Posterior cingulate gyrus (tissue), 11 donors: ENCODE results near the gene OSBPL3.

Source experiments
- DNase-seq, 10 donors: peaks; one replicate each; pipeline versions ENCODE4 v3.0.0 to v3.0.0-alpha.2; 2020 to 2021; ENCODE audit warnings: mixed read lengths in 3 of 10
- intact Hi-C: fragments of 100-400 bp; cut with DNase I; formaldehyde crosslinking; loops from one replicate; pipeline ENCODE4 v1.15.1; 2023

Gene OSBPL3

DNA sequence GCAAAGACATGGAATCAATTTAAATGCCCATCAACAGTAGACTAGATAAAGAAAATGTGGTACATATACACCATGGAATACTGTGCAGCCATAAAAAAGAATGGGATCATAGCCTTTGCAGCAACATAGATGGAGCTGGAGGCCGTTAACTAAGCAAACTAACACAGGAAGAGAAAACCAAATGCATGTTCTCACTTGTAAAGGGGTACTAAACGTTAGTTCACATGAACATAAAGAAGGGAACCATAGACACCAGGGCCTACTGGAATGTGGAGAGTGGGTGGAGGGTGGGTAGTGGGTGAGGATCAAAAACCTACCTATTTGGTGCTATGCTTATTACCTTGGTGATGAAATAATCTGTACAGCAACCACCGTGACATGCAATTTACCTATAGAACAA, 144.3 kb downstream of the OSBPL3 start:
- no peak for DNase-seq
- intact Hi-C loops = no loop called here

DNA sequence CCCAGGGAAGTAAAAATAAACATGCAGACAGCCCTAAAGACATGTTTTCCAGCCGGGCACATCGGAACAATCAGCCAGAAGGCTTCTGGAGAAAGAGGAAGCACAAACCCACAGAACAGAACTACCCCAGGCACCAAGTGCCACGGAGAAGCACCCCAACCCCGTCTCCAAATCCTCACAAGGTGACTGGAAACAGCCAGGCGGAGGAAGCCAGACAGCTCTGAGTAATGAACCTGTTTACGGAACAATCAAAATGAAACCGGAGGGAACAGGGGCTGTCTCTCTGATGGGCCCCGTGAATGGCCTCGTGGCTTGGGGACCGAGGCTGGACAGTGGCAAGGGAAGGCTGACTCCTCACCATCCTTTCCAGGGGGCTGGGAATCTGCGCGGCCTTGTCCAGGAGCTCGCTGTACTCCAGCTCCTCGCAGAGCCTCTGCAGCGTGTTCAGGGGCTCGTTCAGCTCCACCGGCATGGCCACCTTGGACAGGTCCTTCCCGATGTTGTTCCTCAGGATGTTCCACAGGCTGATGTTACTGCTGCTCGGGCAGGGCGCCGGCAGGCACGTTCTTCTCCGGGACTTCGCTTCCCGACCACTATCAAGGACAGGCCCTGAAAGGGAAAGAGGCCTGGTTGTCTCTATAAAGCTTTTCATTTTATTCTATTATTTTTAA, 145.7 kb downstream of the OSBPL3 start:
- DNase-seq = peak in 4 of 10 donors; percentile 31 to 86 (median 54)
- intact Hi-C loops = no loop called here

DNA sequence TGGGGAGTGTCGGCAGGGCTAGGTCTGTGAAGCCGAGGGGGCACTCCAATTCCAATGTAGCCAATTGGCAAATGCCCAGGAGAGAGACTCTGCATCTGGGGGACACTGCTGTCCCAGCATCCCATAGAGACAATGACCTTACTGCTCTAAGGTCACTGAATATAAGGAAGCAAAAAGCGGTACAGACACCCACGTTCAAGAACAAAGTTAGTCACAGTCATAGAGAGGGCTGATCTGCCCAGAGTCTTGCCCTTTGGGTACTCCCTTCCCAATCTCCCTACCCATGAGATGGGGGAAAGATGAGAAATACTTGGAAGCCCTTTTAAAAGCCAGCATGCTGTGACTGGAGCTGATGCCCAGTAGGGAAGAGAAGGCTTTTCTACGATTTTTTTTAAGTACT, 146.4 kb downstream of the OSBPL3 start:
- intact Hi-C loops = no loop called here

DNA sequence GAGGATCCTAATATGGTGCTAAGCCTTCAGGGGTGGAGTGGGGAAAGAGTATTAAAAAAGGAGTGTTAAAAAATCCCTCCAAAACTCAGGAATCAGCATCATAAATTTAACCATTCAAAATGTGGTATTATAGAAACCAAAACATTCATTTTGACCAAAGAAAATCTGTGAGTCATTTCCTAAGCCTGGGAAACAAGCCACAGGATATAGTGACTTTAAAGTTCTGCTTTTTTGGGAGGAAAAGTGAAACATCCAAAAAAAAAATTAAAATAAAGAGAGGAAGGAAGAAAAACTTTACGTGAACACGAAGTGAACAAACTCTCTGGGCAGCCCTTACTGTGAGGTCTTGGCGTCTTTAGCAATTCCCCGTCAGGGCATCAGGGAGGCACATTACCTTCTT, 148.7 kb downstream of the OSBPL3 start:
- intact Hi-C loops = no loop called here
- no peak for DNase-seq

More for the DNA sequence above, 146.4 kb downstream of the OSBPL3 start:
- no peak for DNase-seq

DNA sequence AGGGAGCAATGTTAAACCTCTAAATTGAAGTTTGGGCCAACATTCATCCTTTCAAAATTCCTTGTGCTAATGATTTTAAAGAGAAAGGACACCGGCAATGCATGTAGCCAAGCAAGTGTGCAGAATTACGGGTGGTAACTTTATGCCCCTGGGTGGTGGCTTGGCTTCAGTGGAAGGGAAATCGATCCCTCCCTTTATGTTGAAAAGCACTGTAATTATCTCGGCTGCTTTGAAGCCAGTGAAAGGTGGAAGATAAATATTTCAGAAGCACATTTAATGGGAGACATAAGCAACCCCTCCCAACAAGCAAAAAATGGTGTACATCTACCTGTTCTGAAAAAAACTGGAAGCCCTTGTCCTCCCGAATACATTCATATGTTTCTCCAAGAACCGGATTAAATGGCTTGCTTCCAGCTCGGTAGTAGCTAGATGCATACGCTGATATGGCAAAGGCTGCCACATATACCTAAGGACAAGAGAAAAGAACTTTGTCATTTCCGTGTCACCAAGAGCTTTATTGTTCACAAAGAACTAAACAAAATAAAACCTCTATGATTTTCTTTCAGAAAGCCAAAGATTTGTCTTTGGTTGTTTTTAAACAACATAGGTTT, 149.4 kb downstream of the OSBPL3 start:
- intact Hi-C loops = no loop called here
- no peak for DNase-seq

DNA sequence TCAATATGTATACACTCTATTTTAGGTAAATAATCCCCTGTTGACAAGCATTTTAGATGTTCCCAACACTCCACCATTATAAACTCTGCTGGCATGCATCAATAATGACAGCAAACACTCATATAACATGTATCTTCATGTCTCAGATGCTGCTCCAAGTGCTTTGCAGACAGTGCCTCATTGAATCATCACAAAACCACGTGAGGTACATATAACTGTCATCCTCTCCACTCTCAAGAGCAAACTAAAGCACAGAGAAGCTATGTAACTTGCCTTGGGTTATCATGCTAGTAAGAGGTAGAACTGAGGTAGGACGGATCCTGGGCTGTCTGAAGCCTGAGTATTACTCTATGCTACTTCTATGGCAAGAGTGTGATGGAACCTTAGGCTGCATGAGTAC, 150.2 kb downstream of the OSBPL3 start:
- no peak for DNase-seq

DNA sequence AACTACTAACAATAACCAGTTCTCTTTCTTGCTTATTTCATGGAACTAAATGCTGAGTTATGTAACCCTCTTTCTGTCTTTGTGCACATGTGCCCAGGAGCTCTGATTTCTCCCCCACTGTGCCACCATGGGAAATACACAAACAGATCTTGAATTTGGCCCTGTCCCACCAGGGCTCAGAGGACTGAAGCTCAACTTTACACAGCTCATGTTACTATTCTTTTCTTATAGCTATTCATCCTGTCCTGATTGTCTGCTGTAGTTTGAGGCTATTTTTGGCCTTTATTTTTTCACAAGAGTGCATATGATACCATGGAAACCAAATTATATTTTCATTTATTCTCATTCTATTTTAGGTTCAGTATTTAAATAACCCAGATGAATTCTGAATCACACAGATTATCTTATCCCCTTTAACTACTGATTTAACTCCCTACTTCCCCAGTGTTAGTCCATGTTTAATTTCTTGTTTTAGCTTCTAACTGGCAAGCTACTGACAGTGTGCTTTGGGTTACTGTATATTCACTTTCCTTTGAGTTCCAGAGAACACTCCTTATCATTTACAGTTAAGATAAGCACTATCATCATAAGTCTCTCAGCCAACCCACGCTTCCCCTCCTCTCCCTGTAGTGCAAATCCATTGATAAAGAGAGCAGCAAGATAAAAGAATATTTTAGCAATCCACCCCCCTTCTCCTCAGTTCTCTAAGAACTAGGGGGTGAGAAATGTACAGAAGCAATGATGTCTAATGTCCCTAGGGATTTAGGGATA, 150.9 kb downstream of the OSBPL3 start:
- DNase-seq = peak in 4 of 10 donors; percentile 30 to 72 (median 49)
- intact Hi-C loops = no loop called here

More for the DNA sequence above, 150.2 kb downstream of the OSBPL3 start:
- intact Hi-C loops = no loop called here

DNA sequence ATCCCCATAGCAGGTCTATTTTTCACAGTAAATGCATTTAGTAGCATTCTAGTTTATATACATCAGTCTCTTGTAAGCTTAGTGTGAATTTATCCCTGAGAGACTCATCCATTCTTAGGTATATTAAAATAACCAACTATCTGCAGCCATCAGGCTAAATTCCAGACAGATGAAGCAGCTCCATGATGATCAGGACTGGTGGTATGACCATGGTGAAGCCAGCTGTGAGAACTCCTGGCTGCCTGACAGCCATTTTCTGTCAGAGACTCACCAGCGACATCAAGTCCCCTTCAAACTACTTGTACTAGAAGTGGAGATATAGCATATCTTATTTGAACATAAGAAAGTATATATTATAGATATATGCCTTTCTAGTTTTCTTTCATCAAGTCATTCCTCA, 152.4 kb downstream of the OSBPL3 start:
- intact Hi-C loops = no loop called here
- no peak for DNase-seq

DNA sequence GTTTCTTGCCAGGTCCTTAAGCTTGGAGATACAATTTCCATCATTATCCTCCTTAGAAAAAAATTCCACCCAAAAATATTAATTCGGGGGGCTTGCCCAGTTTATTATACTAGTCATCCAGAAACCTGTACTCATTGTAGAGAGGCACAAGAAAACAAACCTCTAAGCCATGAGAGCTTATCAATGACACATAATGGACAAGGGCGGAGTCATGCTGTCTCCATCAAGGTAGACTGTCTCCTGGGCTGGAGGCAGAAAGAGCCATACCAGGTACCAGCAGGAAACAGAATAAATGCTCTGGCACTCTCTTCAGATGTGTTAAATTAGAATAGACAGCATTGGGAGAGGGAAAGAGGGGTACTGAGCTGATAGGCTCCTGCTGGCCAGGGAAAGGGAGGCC, 153.0 kb downstream of the OSBPL3 start:
- intact Hi-C loops = no loop called here
- DNase-seq = no peak

DNA sequence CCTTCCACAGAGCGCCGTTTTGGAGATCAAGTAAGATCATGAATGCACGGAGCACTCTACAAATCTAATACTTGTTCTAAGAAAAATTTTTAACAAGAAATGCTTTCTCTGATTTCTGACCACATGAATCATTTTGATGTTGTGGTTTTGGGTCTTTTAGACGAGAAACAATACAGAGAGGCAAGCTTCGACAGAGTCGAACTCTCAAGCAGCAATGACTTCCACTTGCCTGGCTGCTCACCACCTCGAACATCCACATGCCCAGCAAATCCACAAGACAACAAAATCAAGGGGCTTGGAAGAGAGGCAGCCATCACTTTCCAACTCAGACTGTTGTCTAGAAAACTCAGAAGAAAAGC, 153.3 kb downstream of the OSBPL3 start:
- no peak for DNase-seq
- intact Hi-C loops = no loop called here

DNA sequence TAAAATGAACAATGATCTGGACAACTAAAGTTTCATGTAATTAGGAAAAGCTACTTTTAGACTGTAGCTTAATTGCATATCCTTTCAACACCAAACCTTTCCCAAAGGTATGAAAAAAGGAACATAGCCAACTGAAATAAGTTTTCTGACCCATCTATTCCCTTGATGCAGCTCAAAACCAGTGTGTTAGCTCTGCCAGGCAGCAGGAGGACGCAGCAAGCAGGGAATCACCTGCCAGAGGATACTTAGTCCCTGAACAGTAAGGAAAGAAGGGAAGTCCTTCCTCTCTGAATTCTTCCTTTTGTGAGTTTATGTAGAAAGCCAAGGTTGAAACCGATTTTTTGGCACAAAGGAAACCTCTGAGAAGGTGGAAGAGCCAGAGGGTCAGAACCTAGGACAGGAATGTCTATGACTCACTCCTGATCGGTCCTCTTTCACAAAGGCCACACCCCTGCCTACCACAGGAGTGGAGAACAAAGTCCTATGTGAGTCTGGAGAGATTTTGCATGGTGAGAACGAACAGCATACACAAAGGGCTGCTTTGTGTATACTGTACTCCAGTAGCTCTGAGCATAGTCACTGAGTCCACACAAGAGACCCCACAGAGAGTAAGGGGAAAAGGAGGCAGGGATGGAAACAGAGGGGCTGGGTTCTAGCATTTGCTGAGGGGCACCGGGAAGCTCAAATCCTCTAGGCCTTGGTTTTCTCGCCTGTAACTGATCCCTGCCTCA, 153.9 kb downstream of the OSBPL3 start:
- no peak for DNase-seq
- intact Hi-C loops = no loop called here

DNA sequence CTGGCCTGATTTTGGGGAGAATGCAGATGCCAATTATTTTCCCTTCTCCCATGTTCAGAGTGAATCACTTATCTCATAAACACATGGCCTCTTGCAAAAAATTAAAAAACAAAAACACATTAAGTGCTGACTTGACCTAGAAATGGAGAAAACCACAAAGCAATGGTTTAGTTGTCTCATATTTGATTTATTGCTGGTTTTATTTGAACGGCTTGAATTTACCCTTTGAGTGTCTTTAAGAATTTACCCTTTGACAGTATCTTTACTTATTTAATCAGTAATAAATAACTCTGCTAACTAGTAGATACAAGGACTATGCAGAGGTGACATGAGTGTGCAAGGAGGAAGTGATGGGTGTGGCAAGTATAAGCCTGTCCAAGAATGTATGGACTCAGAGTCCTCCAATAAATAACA, 154.6 kb downstream of the OSBPL3 start:
- intact Hi-C loops = no loop called here
- no peak for DNase-seq

DNA sequence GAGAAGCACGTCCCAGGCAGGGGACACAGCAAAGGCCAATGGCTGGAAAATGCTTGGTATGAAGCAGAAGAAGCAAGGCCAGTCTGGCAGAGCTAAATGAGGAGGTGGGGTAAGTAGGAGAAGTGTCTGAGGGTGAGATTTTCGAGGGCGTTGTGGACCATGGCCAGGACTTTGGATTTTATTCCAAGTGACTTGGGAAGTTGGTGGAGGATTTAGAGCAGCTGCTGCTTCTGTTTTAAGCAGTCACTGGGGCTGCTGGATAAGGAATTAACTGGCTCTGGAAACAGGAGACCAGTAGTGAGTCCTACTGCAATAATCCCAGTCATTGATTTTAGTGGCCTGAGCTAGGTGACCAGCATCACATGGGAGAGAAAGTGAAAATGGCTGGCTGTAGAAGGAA, 155.1 kb downstream of the OSBPL3 start:
- peak in 8 of 10 donors; percentile 30 to 88 (median 46) for DNase-seq
- intact Hi-C loops = no loop called here

DNA sequence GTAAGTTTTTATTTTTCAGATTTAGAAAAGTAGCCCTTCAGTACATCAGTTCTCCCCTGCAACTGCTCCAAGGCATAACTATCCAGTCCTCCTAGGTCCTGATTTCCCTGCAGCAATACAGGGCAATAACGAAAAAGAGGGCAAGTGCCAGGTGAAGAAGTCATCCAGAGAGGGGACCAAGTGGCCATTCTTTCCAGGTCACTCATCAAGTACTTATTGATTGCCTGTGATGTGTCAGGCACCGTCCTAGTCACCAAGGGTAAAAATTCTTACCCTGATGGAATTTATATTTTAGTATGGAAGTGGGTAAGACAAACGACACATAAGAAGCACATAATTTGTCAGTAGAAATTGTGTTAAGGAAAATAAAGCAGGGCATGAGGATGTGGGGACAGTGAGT, 155.6 kb downstream of the OSBPL3 start:
- intact Hi-C loops = no loop called here
- no peak for DNase-seq

DNA sequence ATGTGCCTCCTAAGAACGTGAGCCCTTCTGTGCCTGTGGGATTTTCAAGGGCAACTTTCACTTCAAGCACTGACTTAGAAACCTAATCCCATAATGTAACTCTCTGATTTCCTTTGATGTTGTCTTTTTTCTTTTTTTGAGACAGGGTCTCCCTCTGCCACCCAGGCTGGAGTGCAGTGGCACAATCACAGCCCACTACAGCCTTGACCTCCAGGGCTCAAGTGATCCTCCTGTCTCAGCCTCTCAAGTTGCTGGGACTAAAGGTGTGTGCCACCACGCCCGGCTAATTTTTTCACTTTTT, 158.3 kb downstream of the OSBPL3 start:
- DNase-seq = no peak
- intact Hi-C loops = loop anchor here (2.0 kb wide), 1 partner anchor 159 kb away; the partner anchor contains the start of gene OSBPL3

DNA sequence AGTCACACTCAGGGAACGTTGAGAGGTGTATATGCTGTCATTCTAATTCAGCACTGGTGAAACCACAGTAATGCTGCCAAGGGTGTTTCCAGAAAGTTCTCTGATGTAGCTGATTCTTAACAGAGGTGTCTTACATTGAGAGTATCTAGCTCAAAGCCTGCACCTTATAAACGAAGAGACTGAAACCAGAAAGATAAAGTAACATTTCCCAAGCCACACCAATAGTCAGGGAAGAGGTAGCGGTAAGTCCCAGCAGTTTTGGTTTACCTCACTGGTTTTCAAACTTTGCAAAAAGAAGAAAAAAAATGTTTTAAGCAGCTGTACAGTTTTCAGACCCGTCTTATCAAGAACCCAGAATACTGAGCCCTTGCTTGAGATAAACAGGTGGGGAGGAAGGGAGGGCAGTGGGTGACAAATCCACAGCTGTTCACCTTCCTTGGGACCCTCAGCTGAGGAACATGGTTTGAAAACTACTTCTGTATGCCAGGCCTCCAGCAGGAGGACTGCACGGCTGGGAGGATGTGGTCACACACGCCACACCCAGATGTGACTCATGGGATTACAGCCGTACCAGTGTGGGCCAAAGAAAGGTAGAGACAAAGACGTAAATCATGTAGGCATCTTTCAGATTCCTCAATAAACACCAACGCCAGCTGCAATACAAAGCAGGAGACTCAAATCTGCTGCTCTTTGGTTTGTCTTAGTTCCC, 158.8 kb downstream of the OSBPL3 start:
- intact Hi-C loops = loop anchor here (2.0 kb wide), 1 partner anchor 160 kb away; the partner anchor contains the start of gene OSBPL3
- DNase-seq = peak in 2 of 10 donors; percentile 24 to 79

DNA sequence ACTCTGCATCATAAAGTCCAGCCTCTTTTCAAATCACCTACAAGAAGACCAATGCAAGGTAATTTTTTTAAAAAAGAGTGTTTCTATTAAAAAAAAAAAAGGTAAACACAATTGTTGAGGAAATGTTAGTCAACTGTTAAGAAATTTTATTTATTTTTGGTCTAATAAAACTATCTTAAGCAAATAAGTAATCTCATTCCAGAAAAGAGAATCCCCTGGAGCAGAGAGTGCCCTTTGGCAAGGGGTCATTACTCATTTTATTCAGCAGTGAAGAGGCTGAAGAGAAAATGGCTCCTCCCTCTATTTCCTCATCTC, 159.3 kb downstream of the OSBPL3 start:
- intact Hi-C loops = loop anchor here (1.0 to 2.0 kb wide), 2 partner anchors 160 to 250 kb away; partner anchors contain the start of gene OSBPL3
- no peak for DNase-seq

DNA sequence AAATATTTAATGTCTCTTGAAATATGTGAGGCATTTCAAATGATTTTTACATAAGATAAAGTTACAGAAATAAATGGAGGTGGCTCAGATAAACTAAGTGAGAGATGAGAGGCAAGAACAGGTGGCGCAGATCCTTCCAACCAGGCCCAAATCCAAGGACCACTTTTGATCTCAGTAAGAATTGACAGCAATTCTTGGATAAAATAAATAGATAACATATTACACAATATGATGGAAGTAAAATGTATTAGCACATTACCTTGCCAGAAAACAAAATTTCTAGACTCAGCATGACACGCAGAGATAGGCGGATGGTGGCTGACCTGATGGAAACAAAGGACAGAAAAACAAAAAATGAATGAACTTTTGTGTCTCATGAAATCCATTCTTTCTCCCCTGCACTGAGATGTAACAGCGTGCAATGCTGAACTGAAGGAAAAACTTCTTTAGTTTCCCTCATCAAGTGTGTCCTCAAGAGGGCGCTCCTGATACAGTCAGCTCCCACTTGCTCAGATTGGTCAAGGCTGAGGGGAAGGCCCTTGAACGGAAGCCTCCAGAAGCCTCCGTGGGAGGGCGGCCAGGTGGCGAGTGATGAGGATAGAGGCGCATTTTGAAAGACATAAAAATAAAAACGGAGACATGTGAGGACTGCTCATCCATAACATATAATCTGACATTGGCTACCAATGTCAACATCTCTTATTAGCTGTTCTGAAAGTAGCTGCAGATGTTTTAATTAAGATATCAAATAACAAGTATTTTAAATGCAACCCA, 159.9 kb downstream of the OSBPL3 start:
- peak; percentile 49 to 95 (median 80) for DNase-seq
- intact Hi-C loops = loop anchor here (1.0 to 2.0 kb wide), 2 partner anchors 161 to 250 kb away; partner anchors contain the start of gene OSBPL3

DNA sequence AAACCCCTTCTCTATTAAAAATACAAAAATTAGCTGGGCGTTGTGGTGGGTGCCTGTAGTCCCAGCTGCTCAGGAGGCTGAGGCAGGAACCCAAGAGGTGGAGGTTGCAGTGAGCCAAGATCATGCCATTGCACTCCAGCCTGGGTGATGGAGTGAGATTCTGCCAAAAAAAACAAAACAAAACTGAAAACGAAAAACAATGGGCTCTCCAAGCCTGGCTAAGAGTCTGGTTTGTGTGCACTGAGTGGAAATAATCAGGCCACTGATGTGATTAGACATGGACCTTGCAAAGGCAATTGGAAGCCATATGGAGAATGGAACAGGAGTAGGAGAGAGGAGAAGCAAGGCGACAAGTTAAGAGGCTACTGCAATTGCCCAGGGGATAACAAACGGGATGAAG, 162.6 kb downstream of the OSBPL3 start:
- intact Hi-C loops = no loop called here
- no peak for DNase-seq

DNA sequence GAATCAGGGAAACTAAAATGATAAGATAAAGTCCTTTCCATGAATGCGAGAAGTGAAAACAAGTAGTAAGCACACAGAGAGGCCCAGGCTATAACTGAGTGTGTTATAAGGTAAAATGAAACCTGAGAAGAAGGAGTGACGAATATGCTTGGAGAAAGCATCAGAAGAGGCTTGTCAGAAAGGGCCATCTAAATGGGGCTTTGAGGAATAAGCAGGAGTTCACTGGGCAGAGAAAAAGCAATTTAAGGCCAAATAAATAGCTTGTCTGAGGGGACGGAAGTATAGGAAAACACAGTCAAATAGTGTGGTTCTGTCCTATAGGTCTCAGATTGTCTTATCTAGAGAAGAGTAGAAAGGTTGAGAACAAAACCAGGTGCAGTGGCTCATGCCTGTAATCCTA, 163.1 kb downstream of the OSBPL3 start:
- intact Hi-C loops = no loop called here
- no peak for DNase-seq
